Endothelial cell of umbilical vein (primary cell): Measurements from ENCODE around the gene DBT.

ENCODE experiments used
- CTCF ChIP-seq, 2 donors: IDR thresholded peaks; 1 replicate in 1 of 2; 2 replicates in 1 of 2; pipeline ENCODE4 v1.5.1; 2011; ENCODE audit warnings: low read length in 2 of 2, mild to moderate bottlenecking in 2 of 2, moderate library complexity in 2 of 2, control low read depth in 1 of 2, inconsistent platforms in 1 of 2, low read depth in 1 of 2; ENCODE audit not compliant: insufficient read depth in 1 of 2; ENCODE audit errors: extremely low read depth in 1 of 2
- EZH2 ChIP-seq: IDR thresholded peaks from 2 replicates; pipeline ENCODE4 v1.6.1; 2012; ENCODE audit warnings: borderline replicate concordance, low read depth, mild to moderate bottlenecking, moderate library complexity, low read length, inconsistent platforms; ENCODE audit not compliant: severe bottlenecking
- JUN ChIP-seq: IDR thresholded peaks from 2 replicates; pipeline ENCODE4 v1.6.1; 2011; ENCODE audit warnings: borderline replicate concordance, low read depth; ENCODE audit not compliant: insufficient read length, insufficient read depth
- MAX ChIP-seq: IDR thresholded peaks from 2 replicates; pipeline ENCODE4 v1.6.1; 2011; ENCODE audit not compliant: insufficient read depth, insufficient read length
- MYC ChIP-seq: IDR thresholded peaks from one replicate; pipeline ENCODE4 v1.6.1; 2011; ENCODE audit warnings: mild to moderate bottlenecking, low read depth, low read length
- POLR2A ChIP-seq: IDR thresholded peaks from 2 replicates; pipeline ENCODE4 v1.6.1; 2012; ENCODE audit warnings: low read depth, mild to moderate bottlenecking, control low read depth, low read length
- POLR2AphosphoS5 ChIP-seq: IDR thresholded peaks from 2 replicates; pipeline ENCODE4 v1.6.1; 2012; ENCODE audit warnings: low read depth, mild to moderate bottlenecking, control low read depth, low read length, moderate library complexity; ENCODE audit not compliant: insufficient read depth

GRCh38 chr1:100266741-100267140, 17.1 kb upstream of the DBT start:
- TF ChIP-seq MYC (no peak), MAX (no peak), EZH2 (no peak), POLR2A (no peak), POLR2AphosphoS5 (no peak), CTCF (IDR thresholded peaks at IDR 0.05; ENCODE audit: extremely low read depth in 1 of 2, insufficient read depth in 1 of 2, low read depth in 1 of 2, low read length in 2 of 2) (no peak), JUN (no peak)
